ENCODE results near the gene SPOP. TPM values are rescaled to one million over a fixed set of nuclear protein-coding genes. Genes with fewer than 3 reads are reported as not detected.

The SPOP gene
- total RNA-seq, 2 donors from 2014 or later: 62.3 to 66.8 TPM

Other genes with a start within 250 kb of the SPOP start
- under 1 TPM; 0.11 to 0.50 TPM for gene NGFR, start 182.8 kb downstream of the SPOP start, total RNA-seq
- gene NXPH3, start 102.2 kb downstream of the SPOP start, total RNA-seq: not detected
- 10 to 100 TPM; 29.1 to 60.9 TPM for gene SLC35B1, start 29.9 kb upstream of the SPOP start, total RNA-seq
- gene FAM117A, start 86.0 kb upstream of the SPOP start, total RNA-seq: 10 to 100 TPM; 25.8 TPM
- gene KAT7, start 110.6 kb upstream of the SPOP start, total RNA-seq: 10 to 100 TPM; 66.4 to 86.4 TPM
- not detected for gene TAC4, start 170.0 kb upstream of the SPOP start, total RNA-seq

All from activated T-helper 17 cell treated with anti-CD3 and anti-CD28 coated beads, Interleukin-2, amount 50 U/mL, for 72 hours (primary cell).